GM06990 (cell line): ENCODE data around the gene EHMT1.

Experiments used
- DNase-seq: peaks from one replicate; pipeline ENCODE4 v3.0.0-alpha.2; 2011; ENCODE audit not compliant: insufficient read length; ENCODE audit errors: extremely low read depth
- H3K27me3 ChIP-seq: replicated peaks from 2 replicates; pipeline ENCODE4 v1.6.0; 2011; ENCODE audit warnings: low read length; ENCODE audit not compliant: control insufficient read depth, insufficient read depth
- H3K36me3 ChIP-seq: 2 replicates; pipeline ENCODE4 v1.5.1; 2011; ENCODE audit warnings: low read length; ENCODE audit not compliant: control insufficient read depth, insufficient read depth
- H3K4me3 ChIP-seq: replicated peaks from 2 replicates; pipeline ENCODE4 v1.5.1; 2011; ENCODE audit warnings: low read depth, mild to moderate bottlenecking, control low read depth, low read length
- CTCF ChIP-seq: IDR thresholded peaks from 2 replicates; pipeline ENCODE4 v1.5.1; 2011; ENCODE audit warnings: low read length, control low read depth, mild to moderate bottlenecking, inconsistent platforms; ENCODE audit not compliant: insufficient read depth, poor library complexity, severe bottlenecking

EHMT1 gene

GRCh38 chr9:137647096-137647714, 28.4 kb downstream of the EHMT1 start:
- no peak for DNase-seq
- H3K4me3 ChIP-seq = no peak overlapping the region
- no peak for TF ChIP-seq CTCF
- H3K27me3 ChIP-seq = no peaks in the 10 kb centered on the region
- H3K36me3 ChIP-seq = peaks cover 8% of the 10 kb centered on the region

DNA sequence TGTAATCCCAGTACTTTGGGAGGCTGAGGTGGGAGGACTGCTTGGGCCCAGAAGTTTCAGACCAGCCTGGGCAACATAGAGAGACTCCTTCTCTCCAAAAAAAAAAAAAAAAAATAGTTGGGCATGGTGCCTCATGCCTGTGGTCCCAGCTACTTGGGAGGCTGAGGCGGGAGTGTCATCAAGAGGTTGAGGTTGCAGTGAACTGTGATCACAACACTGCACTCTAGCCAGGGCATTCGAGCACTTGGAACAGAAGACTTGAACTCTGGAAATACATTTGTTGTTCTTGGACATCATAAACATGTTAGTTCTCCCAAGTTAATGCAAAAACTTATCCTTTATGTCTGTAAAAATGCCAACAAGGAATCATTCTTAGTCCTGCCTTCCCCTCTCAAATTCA, 29.6 kb downstream of the EHMT1 start:
- Histone ChIP-seq H3K36me3 (peaks cover 8% of the 10 kb centered on the region), H3K27me3 (no peaks in the 10 kb centered on the region), H3K4me3 (no peak overlapping the region)
- TF ChIP-seq CTCF = no peak
- DNase-seq = no peak

DNA sequence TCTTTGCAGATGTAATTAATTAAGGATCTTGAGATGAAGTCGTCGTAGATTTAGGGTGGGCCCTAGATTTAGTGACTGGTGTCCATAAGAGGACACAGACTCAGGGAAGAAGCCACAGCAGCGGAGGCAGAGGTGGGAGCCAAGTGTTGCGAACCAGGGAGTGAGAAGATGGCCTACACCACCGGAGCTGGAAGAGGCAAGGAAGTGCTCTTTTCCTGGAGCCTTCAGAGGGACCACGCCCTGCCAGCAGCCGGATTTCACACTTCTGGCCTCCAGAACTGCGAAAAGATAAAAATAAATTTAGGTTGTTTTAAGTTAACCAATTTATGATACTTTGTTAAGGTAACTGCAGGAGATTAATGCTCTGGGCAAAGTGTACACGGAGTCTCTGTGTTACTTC, 30.7 kb downstream of the EHMT1 start:
- TF ChIP-seq CTCF = no peak
- peaks cover 6% of the 10 kb centered on the region for H3K36me3 ChIP-seq
- H3K4me3 ChIP-seq = no peak overlapping the region
- no peaks in the 10 kb centered on the region for H3K27me3 ChIP-seq
- DNase-seq = no peak

DNA sequence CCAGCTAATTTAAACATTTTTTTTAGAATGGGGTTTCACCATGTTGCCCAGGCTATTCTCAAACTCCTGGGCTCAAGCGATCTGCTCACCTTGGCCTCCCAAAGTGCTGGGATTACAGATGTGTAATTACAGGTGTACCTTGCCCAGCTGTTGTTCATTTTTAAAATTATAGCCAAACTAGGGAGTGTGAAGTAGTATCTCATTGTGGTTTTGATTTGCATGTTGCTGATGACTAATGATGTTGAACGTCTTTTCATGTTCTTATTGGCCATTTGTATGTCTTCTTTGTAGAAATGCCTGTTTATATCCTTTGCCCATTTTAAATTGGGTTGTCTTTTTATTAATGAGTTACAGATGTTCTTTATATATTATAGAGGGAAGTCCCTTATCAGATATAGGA, 31.5 kb downstream of the EHMT1 start:
- DNase-seq = no peak
- Histone ChIP-seq H3K27me3 (no peaks in the 10 kb centered on the region), H3K4me3 (no peak overlapping the region), H3K36me3 (peaks cover 7% of the 10 kb centered on the region)
- no peak for TF ChIP-seq CTCF

DNA sequence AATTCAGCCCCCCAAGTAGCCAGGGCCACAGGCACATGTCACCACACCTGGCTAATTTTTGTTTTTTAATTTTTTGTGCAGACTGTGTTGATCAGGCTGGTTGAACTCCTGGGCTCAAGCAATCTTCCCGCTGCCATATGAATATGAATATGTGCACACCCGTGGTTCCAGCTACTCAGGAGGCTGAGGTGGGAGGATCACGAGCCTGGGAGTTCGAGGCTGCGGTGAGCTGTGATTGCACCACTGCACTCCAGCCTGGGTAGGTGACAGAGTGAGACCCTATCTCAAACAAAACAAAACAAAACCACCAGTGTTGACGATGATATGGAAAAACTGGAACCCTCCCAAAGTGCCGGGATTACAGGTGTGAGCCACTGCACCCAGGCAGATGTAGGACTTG, 32.0 kb downstream of the EHMT1 start:
- Histone ChIP-seq H3K36me3 (peaks cover 7% of the 10 kb centered on the region), H3K4me3 (no peak overlapping the region), H3K27me3 (no peaks in the 10 kb centered on the region)
- no peak for TF ChIP-seq CTCF
- no peak for DNase-seq

- H3K4me3 ChIP-seq = no peak overlapping the region
- TF ChIP-seq CTCF = no peak
- no peaks in the 10 kb centered on the region for H3K27me3 ChIP-seq
- peaks cover 1% of the 10 kb centered on the region for H3K36me3 ChIP-seq
- DNase-seq = no peak
These were observed 37.6 kb downstream of the EHMT1 start for GRCh38 chr9:137656416-137656815.
